ENCODE data around the gene PHKA2.

GRCh38 chrX:18985186-18985435 lies 1.2 kb upstream of the PHKA2 start:
- TF ChIP-seq CTCF (IDR thresholded peaks at IDR 0.05 in 2 of 3, conservative IDR thresholded peaks at IDR 0.05 in 1 of 3; ENCODE audit: control insufficient read depth in 2 of 3, extremely low read depth in 1 of 3, insufficient read depth in 1 of 3, low read depth in 3 of 3, low read length in 3 of 3) (no peak), YY1 (IDR thresholded peaks at IDR 0.05; ENCODE audit: low read depth, low read length) (no peak), EZH2 (IDR thresholded peaks at IDR 0.05; ENCODE audit: borderline replicate concordance, control insufficient read depth, low read depth, low read length) (no peak), FOS (IDR thresholded peaks at IDR 0.05; ENCODE audit: borderline replicate concordance, extremely low read depth, insufficient read length) (no peak), SIN3A (IDR thresholded peaks at IDR 0.05; ENCODE audit: low read depth, low read length) (no peak), ASH2L (IDR thresholded peaks at IDR 0.05; ENCODE audit: borderline replicate concordance, low read depth) (no peak), CREB1 (IDR thresholded peaks at IDR 0.05; ENCODE audit: low read depth) (no peak)

All from GM12878 (cell line).